Kasumi-1 (cell line): ENCODE data around the gene ZNF672.
"Not testable (repeated sequence)": the region's sequence is repeated elsewhere in the genome, so short reads cannot be mapped to it uniquely, and the experiment has no call there.

Experiments
- DNase-seq, 2 experiments: peaks; one replicate each; lab custom pipeline; 2025; lab: John Stamatoyannopoulos, UW

The ZNF672 gene

GRCh38 chr1:248853663-248854375 is 15.8 kb downstream of the ZNF672 start:
- DNase-seq, result no peak

- DNase-seq, result no peak
Measured at GRCh38 chr1:248855580-248855979, 17.6 kb downstream of the ZNF672 start.

GRCh38 chr1:248856176-248856575 is 18.2 kb downstream of the ZNF672 start:
- DNase-seq, result no peak

GRCh38 chr1:248857201-248857600 is 19.2 kb downstream of the ZNF672 start:
- DNase-seq, result peak; percentile 23 to 25

- DNase-seq, result peak in 1 of 2 experiments; percentile 18
Measured at GRCh38 chr1:248857749-248858095, 19.7 kb downstream of the ZNF672 start.

- DNase-seq, result peak; percentile 79 to 81
Measured at GRCh38 chr1:248858096-248858890, 20.3 kb downstream of the ZNF672 start.

GRCh38 chr1:248858891-248859889 is 21.2 kb downstream of the ZNF672 start, which contains the start of gene ZNF692:
ZNF692 (minus strand) TSS chr1:248859085; CDS start chr1:248858309, 776 bp downstream.
- DNase-seq, result peak; percentile 95 to 96

- no peak for DNase-seq
Measured at GRCh38 chr1:248860007-248860406, 22.0 kb downstream of the ZNF672 start.

GRCh38 chr1:248861616-248862015 is 23.6 kb downstream of the ZNF672 start:
- no peak for DNase-seq

GRCh38 chr1:248862695-248862997 is 24.6 kb downstream of the ZNF672 start:
- peak; percentile 40 to 50 for DNase-seq

- DNase-seq, result peak; percentile 77 to 79
Measured at GRCh38 chr1:248862998-248863881, 25.2 kb downstream of the ZNF672 start.

- peak in 1 of 2 experiments; percentile 11 for DNase-seq
Measured at GRCh38 chr1:248871837-248872401, 33.9 kb downstream of the ZNF672 start.

GRCh38 chr1:248872752-248873408 is 34.9 kb downstream of the ZNF672 start:
- peak; percentile 48 to 59 for DNase-seq

GRCh38 chr1:248873409-248873992 is 35.5 kb downstream of the ZNF672 start:
- peak; percentile 88 to 93 for DNase-seq

- peak; percentile 78 to 83 for DNase-seq
Measured at GRCh38 chr1:248873993-248874533, 36.0 kb downstream of the ZNF672 start.

GRCh38 chr1:248881261-248881660 is 43.2 kb downstream of the ZNF672 start:
- DNase-seq, result no peak

- DNase-seq, result not testable (repeated sequence)
Measured at GRCh38 chr1:248882427-248882826, 44.4 kb downstream of the ZNF672 start.

- no peak for DNase-seq
Measured at GRCh38 chr1:248884632-248885295, 46.7 kb downstream of the ZNF672 start.

- no peak for DNase-seq
Measured at GRCh38 chr1:248885646-248886045, 47.6 kb downstream of the ZNF672 start.
